ENCODE results near the gene HIVEP2.

HIVEP2 gene

DNA sequence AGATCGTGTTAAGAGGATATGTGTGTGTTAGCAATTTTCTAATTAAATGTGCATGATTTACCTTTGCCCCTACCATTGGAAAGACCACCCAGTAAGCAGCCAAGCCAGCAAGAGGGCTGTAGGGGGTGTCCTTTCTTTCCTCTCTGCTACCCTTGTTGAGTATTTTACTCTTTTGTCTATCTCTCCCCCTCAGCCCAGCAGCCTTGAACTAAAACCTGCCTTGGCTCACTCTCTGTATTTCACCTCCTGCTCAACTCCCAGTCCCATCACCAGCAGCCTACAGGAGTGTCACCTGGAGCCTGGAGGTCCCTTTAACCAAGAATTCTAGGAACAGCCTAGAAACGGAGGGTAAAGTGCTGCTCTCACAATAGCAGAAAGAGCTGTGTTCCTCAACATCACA, 81.0 kb downstream of the HIVEP2 start:
- no peaks in the 10 kb centered on the region for H3K27me3 ChIP-seq (ENCODE audit: insufficient read depth, poor library complexity, severe bottlenecking)

DNA sequence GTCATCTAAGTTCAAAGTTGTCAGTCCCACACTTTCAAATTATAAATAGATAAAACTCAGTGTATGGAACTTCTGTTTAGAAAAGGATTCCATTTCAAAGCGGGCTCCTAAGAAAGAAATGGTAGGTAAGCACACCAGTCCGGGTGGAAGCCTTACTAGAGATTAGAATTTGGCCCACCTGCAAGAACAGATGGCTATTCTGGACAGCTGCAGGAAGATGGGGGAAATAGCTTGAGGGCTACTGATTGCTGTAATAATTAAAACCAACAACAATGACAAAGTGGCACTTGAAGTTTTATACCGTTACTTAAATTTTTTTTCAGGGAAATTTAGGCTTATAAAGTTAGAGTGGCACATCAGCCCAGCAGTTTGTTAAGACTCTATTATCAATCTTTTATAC, 83.3 kb downstream of the HIVEP2 start:
- H3K27ac ChIP-seq (replicated peaks) = no peak overlapping the region
- DNase-seq (ENCODE audit: low read depth in 1 of 2, low spot score in 1 of 2) = no peak
- TF ChIP-seq, protein P1, sequence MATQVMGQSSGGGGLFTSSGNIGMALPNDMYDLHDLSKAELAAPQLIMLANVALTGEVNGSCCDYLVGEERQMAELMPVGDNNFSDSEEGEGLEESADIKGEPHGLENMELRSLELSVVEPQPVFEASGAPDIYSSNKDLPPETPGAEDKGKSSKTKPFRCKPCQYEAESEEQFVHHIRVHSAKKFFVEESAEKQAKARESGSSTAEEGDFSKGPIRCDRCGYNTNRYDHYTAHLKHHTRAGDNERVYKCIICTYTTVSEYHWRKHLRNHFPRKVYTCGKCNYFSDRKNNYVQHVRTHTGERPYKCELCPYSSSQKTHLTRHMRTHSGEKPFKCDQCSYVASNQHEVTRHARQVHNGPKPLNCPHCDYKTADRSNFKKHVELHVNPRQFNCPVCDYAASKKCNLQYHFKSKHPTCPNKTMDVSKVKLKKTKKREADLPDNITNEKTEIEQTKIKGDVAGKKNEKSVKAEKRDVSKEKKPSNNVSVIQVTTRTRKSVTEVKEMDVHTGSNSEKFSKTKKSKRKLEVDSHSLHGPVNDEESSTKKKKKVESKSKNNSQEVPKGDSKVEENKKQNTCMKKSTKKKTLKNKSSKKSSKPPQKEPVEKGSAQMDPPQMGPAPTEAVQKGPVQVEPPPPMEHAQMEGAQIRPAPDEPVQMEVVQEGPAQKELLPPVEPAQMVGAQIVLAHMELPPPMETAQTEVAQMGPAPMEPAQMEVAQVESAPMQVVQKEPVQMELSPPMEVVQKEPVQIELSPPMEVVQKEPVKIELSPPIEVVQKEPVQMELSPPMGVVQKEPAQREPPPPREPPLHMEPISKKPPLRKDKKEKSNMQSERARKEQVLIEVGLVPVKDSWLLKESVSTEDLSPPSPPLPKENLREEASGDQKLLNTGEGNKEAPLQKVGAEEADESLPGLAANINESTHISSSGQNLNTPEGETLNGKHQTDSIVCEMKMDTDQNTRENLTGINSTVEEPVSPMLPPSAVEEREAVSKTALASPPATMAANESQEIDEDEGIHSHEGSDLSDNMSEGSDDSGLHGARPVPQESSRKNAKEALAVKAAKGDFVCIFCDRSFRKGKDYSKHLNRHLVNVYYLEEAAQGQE (IDR thresholded peaks at IDR 0.05; ENCODE audit: insufficient replicate concordance, low read depth) = no peak
- no peak for TF ChIP-seq POLR2AphosphoS5 (IDR thresholded peaks at IDR 0.05; ENCODE audit: low read depth)
- TF ChIP-seq GABPA (IDR thresholded peaks at IDR 0.05; ENCODE audit: low read depth) = no peak
- TF ChIP-seq, protein P2, sequence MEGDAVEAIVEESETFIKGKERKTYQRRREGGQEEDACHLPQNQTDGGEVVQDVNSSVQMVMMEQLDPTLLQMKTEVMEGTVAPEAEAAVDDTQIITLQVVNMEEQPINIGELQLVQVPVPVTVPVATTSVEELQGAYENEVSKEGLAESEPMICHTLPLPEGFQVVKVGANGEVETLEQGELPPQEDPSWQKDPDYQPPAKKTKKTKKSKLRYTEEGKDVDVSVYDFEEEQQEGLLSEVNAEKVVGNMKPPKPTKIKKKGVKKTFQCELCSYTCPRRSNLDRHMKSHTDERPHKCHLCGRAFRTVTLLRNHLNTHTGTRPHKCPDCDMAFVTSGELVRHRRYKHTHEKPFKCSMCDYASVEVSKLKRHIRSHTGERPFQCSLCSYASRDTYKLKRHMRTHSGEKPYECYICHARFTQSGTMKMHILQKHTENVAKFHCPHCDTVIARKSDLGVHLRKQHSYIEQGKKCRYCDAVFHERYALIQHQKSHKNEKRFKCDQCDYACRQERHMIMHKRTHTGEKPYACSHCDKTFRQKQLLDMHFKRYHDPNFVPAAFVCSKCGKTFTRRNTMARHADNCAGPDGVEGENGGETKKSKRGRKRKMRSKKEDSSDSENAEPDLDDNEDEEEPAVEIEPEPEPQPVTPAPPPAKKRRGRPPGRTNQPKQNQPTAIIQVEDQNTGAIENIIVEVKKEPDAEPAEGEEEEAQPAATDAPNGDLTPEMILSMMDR (IDR thresholded peaks at IDR 0.05; ENCODE audit: insufficient read depth, low read length) = no peak
- TF ChIP-seq SPI1 (IDR thresholded peaks at IDR 0.05; ENCODE audit: borderline replicate concordance, low read depth) = no peak
- no peak overlapping the region for H3K4me3 ChIP-seq (replicated peaks; ENCODE audit: insufficient read depth, low read length)
- H3K27me3 ChIP-seq (ENCODE audit: insufficient read depth, poor library complexity, severe bottlenecking) = no peaks in the 10 kb centered on the region

More for the DNA sequence above, 81.0 kb downstream of the HIVEP2 start:
- Histone ChIP-seq H3K4me3 (replicated peaks; ENCODE audit: insufficient read depth, low read length) (no peak overlapping the region), H3K27ac (replicated peaks) (no peak overlapping the region)
- TF ChIP-seq GABPA (IDR thresholded peaks at IDR 0.05; ENCODE audit: low read depth) (no peak), SPI1 (IDR thresholded peaks at IDR 0.05; ENCODE audit: borderline replicate concordance, low read depth) (no peak), POLR2AphosphoS5 (IDR thresholded peaks at IDR 0.05; ENCODE audit: low read depth) (no peak)
- TF ChIP-seq, protein P1 (IDR thresholded peaks at IDR 0.05; ENCODE audit: insufficient replicate concordance, low read depth) = no peak
- no peak for DNase-seq (ENCODE audit: low read depth in 1 of 2, low spot score in 1 of 2)

DNA sequence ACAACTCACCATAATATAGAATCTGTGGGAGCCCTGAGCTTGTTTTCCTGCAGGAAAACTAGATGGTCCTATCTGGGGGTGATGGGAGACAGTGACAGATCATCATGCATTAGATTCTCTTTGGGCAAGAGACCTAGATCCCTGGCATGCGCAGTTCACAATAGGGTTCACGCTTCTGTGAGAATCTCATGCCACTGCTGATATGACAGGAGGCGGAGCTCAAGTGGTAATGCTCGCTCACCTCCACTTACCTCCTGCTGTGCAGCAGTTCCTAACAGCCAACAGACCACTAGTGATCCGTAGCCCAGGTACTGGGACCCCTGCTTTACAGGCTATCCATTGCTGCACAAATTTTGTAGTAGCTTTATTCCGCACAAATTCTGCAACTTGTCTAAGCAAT, 84.5 kb downstream of the HIVEP2 start:
- no peak overlapping the region for H3K4me3 ChIP-seq (replicated peaks; ENCODE audit: insufficient read depth, low read length)
- DNase-seq (ENCODE audit: low read depth in 1 of 2, low spot score in 1 of 2) = no peak
- H3K27me3 ChIP-seq (ENCODE audit: insufficient read depth, poor library complexity, severe bottlenecking) = no peaks in the 10 kb centered on the region
- no peak overlapping the region for H3K27ac ChIP-seq (replicated peaks)
- TF ChIP-seq, protein P1 (IDR thresholded peaks at IDR 0.05; ENCODE audit: insufficient replicate concordance, low read depth) = no peak
- no peak for TF ChIP-seq GABPA (IDR thresholded peaks at IDR 0.05; ENCODE audit: low read depth)
- TF ChIP-seq SPI1 (IDR thresholded peaks at IDR 0.05; ENCODE audit: borderline replicate concordance, low read depth) = no peak
- no peak for TF ChIP-seq POLR2AphosphoS5 (IDR thresholded peaks at IDR 0.05; ENCODE audit: low read depth)
- TF ChIP-seq, protein P2 (IDR thresholded peaks at IDR 0.05; ENCODE audit: insufficient read depth, low read length) = no peak

Measured in HL-60 (cell line).